ENCODE results near the gene TCOF1.

DNA sequence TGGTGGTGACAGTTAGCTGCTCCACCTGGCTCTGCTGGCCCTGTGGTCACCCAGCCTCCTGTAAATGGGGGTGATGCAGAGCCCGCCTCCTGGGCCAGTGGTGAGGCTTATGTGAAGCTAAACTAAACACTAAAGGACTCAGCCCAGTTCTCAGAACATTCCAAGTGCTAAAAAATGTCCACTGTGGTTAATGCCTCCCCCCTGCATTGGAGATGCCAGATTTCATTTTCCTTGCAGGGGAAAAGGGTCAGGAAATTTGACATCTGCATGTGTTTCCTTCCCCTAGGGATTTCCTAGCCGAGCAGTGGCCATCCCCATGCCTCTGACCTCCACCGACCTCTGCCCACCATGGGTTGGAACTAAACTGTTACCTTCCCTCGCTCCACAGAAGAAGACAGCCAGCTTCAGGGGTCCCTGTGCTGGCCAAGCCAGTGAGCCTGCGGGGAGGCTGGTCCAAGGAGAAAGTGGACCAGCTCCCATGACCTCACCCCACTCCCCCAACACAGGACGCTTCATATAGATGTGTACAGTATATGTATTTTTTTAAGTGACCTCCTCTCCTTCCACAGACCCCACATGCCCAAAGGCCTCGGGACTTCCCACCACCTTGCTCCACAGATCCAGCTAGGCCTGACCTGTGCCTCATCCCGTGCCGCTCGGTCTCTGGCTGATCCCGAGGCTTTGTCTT is 42.2 kb downstream of the TCOF1 start:
- TF ChIP-seq CTCF (IDR thresholded peaks at IDR 0.05; ENCODE audit: extremely low read depth in 1 of 2, insufficient read depth in 1 of 2, low read depth in 1 of 2, low read length in 2 of 2): no peak
- TF ChIP-seq POLR2A (IDR thresholded peaks at IDR 0.05; ENCODE audit: low read depth, low read length): no peak
- no peak for TF ChIP-seq MAX (IDR thresholded peaks at IDR 0.05; ENCODE audit: insufficient read depth, insufficient read length)
- TF ChIP-seq MYC (IDR thresholded peaks at IDR 0.05; ENCODE audit: low read depth, low read length): no peak
- no peak for TF ChIP-seq POLR2AphosphoS5 (IDR thresholded peaks at IDR 0.05; ENCODE audit: insufficient read depth, low read depth, low read length)
- no peak for TF ChIP-seq EZH2 (IDR thresholded peaks at IDR 0.05; ENCODE audit: borderline replicate concordance, low read depth, low read length, severe bottlenecking)
- TF ChIP-seq FOS (IDR thresholded peaks at IDR 0.05; ENCODE audit: borderline replicate concordance, insufficient read depth, low read length): no peak
- TF ChIP-seq GATA2 (IDR thresholded peaks at IDR 0.05; ENCODE audit: insufficient read depth, insufficient read length, low read depth, low read length): no peak

Data from endothelial cell of umbilical vein (primary cell).